LoVo (cell line): Measurements from ENCODE around the gene CHST15.

Experiments used
- DNase-seq: peaks from one replicate; pipeline ENCODE4 v3.0.0-alpha.2; 2016; ENCODE audit warnings: low spot score

Gene CHST15

GRCh38 chr10:124065382-124066125, 27.8 kb downstream of the CHST15 start:
- DNase-seq: no peak

DNA sequence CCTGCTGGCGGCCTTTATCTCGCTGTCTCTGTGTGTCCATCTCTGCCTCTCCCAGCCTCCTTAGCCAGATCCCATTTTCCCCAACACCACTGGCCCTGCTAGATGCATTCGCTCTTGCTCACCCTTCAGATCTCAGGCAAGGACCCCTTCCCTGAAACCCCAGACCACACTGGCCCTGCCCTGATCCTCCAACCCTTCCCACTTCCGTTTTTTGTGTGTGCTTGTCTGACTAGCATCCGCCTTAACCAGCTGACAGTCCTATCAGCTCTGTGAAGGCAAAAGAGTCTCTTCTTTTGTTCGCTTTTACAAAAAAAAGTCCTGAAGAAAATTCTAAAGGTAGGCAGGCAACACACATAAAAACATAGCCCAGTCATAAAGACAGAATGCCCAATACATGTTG, 28.7 kb downstream of the CHST15 start:
- no peak for DNase-seq

GRCh38 chr10:124063750-124064603, 29.4 kb downstream of the CHST15 start:
- DNase-seq: no peak

GRCh38 chr10:124062390-124062789, 31.0 kb downstream of the CHST15 start:
- DNase-seq: no peak

- no peak for DNase-seq
Observed at GRCh38 chr10:124061030-124061429, 32.4 kb downstream of the CHST15 start.

- no peak for DNase-seq
Observed at GRCh38 chr10:124060148-124060720, 33.2 kb downstream of the CHST15 start.

GRCh38 chr10:124059551-124059950, 33.8 kb downstream of the CHST15 start:
- DNase-seq: no peak

GRCh38 chr10:124058346-124059003, 34.9 kb downstream of the CHST15 start:
- DNase-seq: no peak

- DNase-seq: no peak
Observed at GRCh38 chr10:124057601-124058000, 35.8 kb downstream of the CHST15 start.

DNA sequence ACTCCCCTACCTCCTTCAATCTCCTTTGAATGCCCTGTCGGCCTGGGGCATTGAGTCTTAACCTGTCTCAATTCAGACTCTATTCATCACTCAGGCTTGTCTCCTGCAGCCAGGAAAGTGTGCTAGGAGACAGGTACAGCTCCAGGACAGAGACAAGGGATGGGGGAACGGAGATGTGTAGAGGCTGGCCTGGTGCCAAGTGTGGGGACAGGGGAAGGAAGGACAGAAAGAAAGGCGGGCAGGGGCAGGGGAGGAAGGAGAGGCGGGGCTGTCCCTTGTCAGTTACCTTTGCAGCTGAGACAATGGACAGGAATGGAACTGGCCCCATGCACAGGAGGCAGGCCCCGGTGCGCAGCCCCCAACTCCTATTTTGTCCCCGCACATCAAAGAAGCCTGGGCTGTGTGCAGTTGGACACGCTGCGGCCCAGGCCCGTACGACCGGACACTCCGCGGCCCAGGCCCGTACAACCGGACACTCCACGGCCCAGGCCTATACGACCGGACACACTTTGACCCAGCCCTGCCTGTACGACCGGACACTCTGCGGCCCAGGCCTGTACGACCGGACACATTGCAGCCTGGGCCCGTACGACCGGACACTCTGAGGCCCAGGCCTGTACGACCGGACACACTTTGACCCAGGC, 36.9 kb downstream of the CHST15 start:
- DNase-seq: no peak

- DNase-seq: no peak
Observed at GRCh38 chr10:124053971-124054370, 39.4 kb downstream of the CHST15 start.

- DNase-seq: no peak
Observed at GRCh38 chr10:124052561-124052960, 40.8 kb downstream of the CHST15 start.

- DNase-seq: no peak
Observed at GRCh38 chr10:124050021-124051015, 43.1 kb downstream of the CHST15 start.

- no peak for DNase-seq
Observed at GRCh38 chr10:124049484-124049883, 43.9 kb downstream of the CHST15 start.

DNA sequence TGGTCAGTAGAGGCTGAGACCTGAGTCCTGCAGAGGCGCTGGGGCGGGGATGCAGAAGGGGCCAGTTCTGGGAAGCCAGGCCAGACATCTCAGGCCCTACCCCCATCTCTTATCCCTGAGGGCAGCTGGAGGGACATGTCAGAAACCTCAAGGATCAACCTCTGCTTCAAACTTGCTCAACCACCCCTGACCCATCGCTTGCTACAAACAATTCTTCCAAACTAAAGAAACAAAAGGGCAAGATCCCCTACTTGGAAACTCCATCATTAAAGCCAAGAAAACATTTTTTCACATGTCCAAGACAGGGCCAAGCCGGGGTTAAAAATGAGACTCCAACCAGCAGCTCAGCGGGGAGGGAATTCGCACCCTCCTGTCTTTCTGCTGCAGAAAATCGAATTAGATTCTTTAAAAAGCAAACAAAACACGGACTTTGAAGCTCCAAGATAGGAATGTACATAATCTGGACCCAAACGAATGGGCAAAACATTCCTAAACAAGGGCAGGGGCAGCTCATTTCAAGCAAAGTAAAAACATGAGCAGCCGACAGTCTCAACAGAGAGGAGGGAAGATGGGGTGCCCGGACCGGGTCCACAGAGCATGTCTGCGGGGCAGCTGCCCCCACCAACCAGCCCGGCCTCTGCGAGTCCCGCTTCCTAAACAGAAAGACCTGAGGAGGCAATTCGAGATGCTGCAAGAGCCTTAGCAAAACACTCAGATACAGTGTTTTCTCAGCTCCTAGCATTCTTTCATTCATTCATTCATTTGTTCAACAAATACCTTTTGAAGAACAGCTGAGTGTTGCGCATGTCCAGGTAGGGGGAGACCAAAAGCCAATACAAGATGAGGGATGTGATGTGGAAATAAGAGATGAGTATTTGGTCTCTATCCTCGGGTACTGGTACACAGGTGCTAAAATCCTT, 44.8 kb downstream of the CHST15 start:
- no peak for DNase-seq

GRCh38 chr10:124047427-124048152, 45.8 kb downstream of the CHST15 start:
- no peak for DNase-seq

GRCh38 chr10:124045801-124046355, 47.5 kb downstream of the CHST15 start:
- DNase-seq: no peak

DNA sequence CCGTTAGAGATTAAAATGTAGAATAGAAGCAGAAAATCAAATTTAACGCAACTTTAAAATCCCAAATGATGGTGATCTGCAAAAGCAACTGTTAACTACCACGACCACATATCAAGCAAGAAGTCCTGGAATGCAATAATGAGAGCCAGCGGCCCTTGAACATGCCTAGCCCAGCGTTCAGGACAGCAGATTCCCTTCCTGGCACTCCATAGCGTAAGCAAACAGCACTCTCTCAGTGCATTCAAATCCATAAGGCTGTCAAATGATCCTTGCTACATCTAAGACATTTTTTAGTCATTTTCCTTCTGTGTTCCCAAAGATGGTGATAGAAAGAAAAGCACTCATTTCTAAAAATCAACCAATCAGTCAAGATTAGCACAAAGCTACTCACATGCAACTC, 48.1 kb downstream of the CHST15 start:
- DNase-seq: no peak
